NCI-H82 treated with DMSO at 0.1 percent for 48 hours (cell line): ENCODE results near the gene PDE4D.
"Not testable (repeated sequence)": the region's sequence is repeated elsewhere in the genome, so short reads cannot be mapped to it uniquely, and the experiment has no call there.

Experiments
- DNase-seq: peaks from one replicate; lab custom pipeline; 2025; ENCODE audit not compliant: unreplicated experiment; lab: John Stamatoyannopoulos, UW

Gene PDE4D

GRCh38 chr5:59769832-59770231 lies 123.7 kb downstream of the PDE4D start:
- no peak for DNase-seq

- DNase-seq = no peak
Observed at GRCh38 chr5:59769041-59769360, 124.5 kb downstream of the PDE4D start.

GRCh38 chr5:59768152-59769040 lies 125.1 kb downstream of the PDE4D start:
- peak; percentile 81 for DNase-seq

DNA sequence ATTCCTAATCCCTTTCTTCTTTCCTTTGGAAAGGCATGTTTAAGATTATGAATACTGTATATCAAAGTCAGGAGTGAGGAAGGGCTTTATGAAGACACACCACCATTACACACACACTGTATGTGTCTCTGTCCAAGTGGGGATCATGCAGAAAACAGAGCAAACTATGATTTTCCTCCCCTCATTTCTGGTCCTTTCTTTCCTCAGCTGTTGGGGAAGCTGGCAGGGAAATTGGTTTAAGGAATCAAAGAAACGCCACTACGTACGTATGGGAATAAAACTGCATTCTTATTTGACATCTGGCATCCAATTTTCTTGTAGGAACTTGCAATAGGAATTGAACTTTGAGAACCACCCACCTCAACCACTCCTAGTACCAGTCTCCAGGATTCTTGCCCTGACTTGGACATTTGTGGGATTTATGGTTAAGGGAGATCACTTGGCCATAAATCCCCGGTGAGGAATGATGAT lies 125.8 kb downstream of the PDE4D start:
- no peak for DNase-seq

GRCh38 chr5:59767211-59767605 lies 126.3 kb downstream of the PDE4D start:
- no peak for DNase-seq

- no peak for DNase-seq
Observed at GRCh38 chr5:59766427-59767210, 126.9 kb downstream of the PDE4D start.

- no peak for DNase-seq
Observed at GRCh38 chr5:59765446-59765845, 128.1 kb downstream of the PDE4D start.

DNA sequence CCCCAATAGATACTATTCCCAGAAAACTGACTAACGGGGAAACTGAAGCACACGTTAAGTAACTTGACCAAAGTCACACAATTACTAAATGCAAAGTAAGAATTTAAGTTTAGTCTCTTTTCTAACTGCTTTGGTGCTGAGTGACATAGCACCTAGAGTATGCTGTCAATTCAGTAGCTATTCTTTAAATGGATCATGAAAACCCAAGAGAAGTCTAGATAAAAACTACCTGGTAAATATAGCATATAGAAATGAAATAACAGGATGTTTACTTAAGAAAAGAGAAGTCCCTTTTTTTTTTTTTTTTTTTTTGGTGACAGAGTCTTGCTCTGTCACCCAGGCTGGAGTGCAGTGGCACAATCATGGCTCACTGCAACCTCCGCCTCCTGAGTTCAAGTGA lies 129.2 kb downstream of the PDE4D start:
- DNase-seq = no peak

GRCh38 chr5:59763541-59763940 lies 130.0 kb downstream of the PDE4D start:
- DNase-seq = peak; percentile 88

DNA sequence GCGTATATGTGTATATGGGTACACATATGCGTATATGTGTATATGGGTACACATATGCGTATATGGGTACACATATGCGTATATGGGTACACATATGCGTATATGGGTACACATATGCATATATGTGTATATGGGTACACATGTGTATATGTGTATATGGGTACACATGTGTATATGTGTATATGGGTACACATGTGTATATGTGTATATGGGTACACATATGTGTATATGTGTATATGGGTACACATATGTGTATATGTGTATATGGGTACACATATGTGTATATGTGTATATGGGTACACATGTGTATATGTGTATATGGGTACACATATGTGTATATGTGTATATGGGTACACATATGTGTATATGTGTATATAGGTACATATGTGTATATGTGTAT lies 131.3 kb downstream of the PDE4D start:
- not testable (repeated sequence) for DNase-seq

DNA sequence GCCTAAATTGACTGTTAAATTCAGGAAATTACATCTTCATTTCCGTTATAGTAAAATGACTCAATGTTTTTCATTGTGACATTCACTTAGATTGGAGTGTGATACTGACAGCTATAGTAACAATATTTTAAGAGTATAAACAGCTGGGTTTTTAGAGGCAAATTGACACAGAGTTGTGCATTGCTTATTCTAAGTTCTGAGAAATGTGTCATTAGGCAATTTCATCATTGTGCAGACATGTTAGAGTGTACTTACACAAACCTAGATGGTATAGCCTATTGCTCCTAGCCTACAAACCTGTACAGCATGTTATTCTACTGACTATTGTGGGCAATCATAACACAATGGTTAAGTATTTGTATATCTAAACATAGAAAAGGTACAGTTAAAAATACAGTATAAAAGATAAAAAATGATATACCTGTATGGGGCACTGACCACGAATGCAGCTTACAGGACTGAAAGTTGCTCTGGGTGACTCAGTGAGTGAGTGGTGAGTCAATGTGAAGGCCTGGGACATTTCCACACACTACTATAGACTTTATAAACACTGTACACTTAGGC lies 132.7 kb downstream of the PDE4D start:
- no peak for DNase-seq

DNA sequence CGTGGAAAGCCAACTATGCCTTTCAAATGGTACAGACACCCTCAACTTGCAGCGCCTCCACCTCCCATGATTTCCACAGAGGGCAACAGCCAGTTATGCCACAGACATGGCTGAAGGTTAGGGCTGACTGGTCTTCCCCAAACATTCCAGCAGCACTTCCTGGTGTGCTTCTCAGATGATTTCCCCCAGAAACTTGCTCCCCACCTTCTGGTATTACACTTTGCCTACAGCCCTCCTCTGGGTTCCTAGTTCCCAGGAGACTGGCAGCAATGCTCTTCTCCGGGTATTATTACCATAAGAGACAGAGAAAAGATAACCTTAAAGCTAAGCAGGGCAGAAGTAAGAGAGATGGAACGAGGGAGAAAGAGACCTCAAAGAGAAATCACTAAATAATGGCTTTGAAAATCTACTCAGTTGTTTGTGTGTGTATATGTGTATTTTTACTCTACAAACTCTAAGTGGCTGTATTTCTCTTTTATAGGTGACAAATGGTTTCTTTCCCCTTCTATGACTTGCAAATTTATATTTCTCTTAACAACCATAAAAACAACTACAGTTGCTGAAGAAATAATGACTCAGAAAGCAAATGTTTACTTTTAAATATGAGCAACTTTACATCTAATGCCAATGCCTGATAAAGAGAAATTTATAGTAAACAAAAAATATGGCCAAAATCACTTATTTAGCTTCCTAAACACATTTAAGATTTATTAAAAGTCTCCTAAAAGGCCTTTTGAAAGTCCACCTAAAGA lies 133.8 kb downstream of the PDE4D start:
- DNase-seq = no peak

GRCh38 chr5:59758566-59758965 lies 135.0 kb downstream of the PDE4D start:
- no peak for DNase-seq

- DNase-seq = no peak
Observed at GRCh38 chr5:59757442-59757841, 136.1 kb downstream of the PDE4D start.

- DNase-seq = no peak
Observed at GRCh38 chr5:59756373-59757035, 137.0 kb downstream of the PDE4D start.

GRCh38 chr5:59755476-59755875 lies 138.1 kb downstream of the PDE4D start:
- DNase-seq = no peak

GRCh38 chr5:59753599-59753998 lies 139.9 kb downstream of the PDE4D start:
- no peak for DNase-seq

GRCh38 chr5:59749782-59750520 lies 143.6 kb downstream of the PDE4D start:
- no peak for DNase-seq

DNA sequence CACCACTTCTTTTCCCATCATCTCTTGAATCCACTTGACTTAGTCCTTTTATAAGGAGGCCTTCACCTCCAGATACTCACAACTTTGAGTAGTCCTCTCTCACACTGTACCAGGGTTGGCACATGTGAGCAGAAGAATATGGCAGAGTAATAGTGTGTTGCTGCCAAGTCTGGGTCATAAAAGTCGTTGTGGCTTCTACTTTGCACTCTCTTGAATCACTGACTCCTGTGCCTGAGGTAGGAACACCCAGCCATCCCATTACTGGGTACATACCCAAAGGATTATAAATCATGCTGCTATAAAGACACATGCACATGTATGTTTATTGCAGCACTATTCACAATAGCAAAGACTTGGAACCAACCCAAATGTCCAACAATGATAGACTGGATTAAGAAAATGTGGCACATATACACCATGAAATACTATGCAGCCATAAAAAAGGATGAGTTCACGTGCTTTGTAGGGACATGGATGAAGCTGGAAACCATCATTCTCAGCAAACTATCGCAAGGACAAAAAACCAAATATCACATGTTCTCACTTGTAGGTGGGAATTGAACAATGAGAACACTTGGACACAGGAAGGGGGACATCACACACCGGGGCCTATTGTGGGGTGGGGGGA lies 145.4 kb downstream of the PDE4D start:
- not testable (repeated sequence) for DNase-seq
